HFFc6 (cell line): ENCODE results near the gene UBD. TPM values are rescaled to one million over a fixed set of nuclear protein-coding genes. Genes with fewer than 3 reads are reported as not detected.

Experiments
- DNase-seq: peaks from one replicate; pipeline ENCODE4 v3.0.0-alpha.2; 2018
- H3K27ac Mint-ChIP-seq: 2 replicates; pipeline ENCODE4 v1.8.0; 2020; ENCODE audit warnings: mild to moderate bottlenecking, mixed read lengths
- H3K27me3 Mint-ChIP-seq: 2 replicates; pipeline ENCODE4 v1.8.0; 2021; ENCODE audit warnings: mild to moderate bottlenecking, moderate library complexity, mixed read lengths; ENCODE audit not compliant: insufficient read depth
- H3K36me3 Mint-ChIP-seq: 2 replicates; pipeline ENCODE4 v1.8.0; 2021; ENCODE audit warnings: low read depth, mixed read lengths
- H3K4me1 Mint-ChIP-seq: 2 replicates; pipeline ENCODE4 v1.8.0; 2020; ENCODE audit warnings: low read depth, mixed read lengths
- H3K4me3 Mint-ChIP-seq: 2 replicates; pipeline ENCODE4 v1.8.0; 2020; ENCODE audit warnings: mild to moderate bottlenecking, moderate library complexity, mixed read lengths
- H3K9me3 Mint-ChIP-seq: 2 replicates; pipeline ENCODE4 v1.8.0; 2020; ENCODE audit warnings: mild to moderate bottlenecking, mixed read lengths
- CTCF ChIP-seq: fragments of 200-600 bp; sonication (generic); IDR thresholded peaks from 2 replicates; pipeline ENCODE4 v1.5.0; 2021; ENCODE audit warnings: antibody characterized with exemption, mild to moderate bottlenecking
- total RNA-seq, 6 experiments: library from RNA; stranded (reverse); fragmentation: NEBNext Ultra II Directional; extraction: Animal tissue kit (Norgen Biotek cat#: 25700); gene quantifications; 2 replicates in 1 of 6; 3 replicates in 5 of 6; pipeline ENCODE4 v1.2.3, GENCODE V29; 2021

UBD gene
- total RNA-seq, 6 experiments from 2014 or later, result not detected

DNA sequence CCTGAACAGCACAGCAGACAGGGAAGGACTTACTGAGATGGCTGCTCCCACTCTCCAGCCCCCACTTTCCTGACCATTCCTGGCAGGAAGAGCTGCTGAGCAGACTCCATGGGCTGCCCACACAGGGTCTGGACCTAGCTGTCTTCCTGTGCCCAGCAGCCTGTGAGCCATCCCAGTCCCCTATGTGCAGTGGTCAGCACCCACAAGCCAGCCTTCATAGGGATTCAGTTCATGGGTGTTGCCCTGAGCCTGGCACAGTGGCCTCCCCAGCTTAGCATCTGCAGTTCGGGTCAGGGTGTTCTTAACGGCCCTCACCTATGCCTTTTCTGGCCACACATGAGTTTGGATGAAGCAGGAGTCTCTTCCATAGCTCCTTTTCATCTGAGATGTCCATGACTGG lies 32.0 kb downstream of the UBD start:
- DNase-seq, result no peak
- TF ChIP-seq CTCF, result no peak
- 0 out of 2 replicates have a peak, but pooled peaks cover 3% of the 10 kb centered on the region for H3K36me3 Mint-ChIP-seq
- no peaks in the 10 kb centered on the region for H3K4me1 Mint-ChIP-seq
- no peak overlapping the region for H3K4me3 Mint-ChIP-seq
- no peaks in the 10 kb centered on the region for H3K27me3 Mint-ChIP-seq
- H3K9me3 Mint-ChIP-seq, result peaks cover 22% of the 10 kb centered on the region
- H3K27ac Mint-ChIP-seq, result no peak overlapping the region

DNA sequence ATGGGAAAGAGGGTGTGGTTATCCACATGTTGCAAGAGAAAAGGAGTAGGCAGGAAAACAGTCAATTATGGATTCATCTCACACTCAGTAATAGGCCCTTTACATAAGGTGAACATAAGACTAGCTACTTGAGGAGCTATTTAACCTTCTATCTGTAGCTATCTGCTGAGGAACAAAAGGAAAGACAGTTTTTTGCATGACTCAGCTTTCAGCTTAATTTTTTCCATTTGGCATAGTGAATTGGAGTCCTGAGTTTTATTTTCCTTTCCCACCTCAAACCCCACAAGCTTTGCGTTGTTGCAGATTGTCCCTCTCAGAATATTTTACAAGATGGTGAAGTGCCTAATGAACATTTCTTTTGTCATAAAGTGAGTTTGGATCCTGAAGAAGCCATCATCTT lies 32.4 kb downstream of the UBD start:
- Mint-ChIP-seq H3K27ac (no peak overlapping the region), H3K9me3 (peaks cover 22% of the 10 kb centered on the region), H3K4me1 (no peaks in the 10 kb centered on the region), H3K36me3 (0 out of 2 replicates have a peak, but pooled peaks cover 3% of the 10 kb centered on the region), H3K27me3 (no peaks in the 10 kb centered on the region), H3K4me3 (no peak overlapping the region)
- no peak for DNase-seq
- no peak for TF ChIP-seq CTCF

DNA sequence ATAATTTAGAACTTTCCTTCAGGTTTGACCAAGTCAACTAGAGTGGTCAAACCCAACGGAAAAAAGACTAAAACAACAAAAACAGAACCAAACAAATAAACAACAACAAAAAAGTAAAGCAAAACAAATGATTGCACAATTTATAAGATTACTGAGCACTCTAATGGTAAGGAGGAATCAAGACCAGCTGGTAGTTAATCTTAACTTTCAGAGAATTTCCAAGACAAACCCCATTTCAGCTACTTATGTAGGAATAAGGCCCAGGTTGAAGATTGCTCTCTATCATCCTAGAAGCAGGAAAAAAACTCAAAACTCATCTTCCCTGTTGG lies 34.3 kb downstream of the UBD start:
- Mint-ChIP-seq H3K4me3 (no peak overlapping the region), H3K27ac (no peak overlapping the region), H3K27me3 (no peaks in the 10 kb centered on the region), H3K9me3 (peaks cover 16% of the 10 kb centered on the region), H3K4me1 (no peaks in the 10 kb centered on the region), H3K36me3 (no peaks in the 10 kb centered on the region)
- DNase-seq, result no peak
- no peak for TF ChIP-seq CTCF

DNA sequence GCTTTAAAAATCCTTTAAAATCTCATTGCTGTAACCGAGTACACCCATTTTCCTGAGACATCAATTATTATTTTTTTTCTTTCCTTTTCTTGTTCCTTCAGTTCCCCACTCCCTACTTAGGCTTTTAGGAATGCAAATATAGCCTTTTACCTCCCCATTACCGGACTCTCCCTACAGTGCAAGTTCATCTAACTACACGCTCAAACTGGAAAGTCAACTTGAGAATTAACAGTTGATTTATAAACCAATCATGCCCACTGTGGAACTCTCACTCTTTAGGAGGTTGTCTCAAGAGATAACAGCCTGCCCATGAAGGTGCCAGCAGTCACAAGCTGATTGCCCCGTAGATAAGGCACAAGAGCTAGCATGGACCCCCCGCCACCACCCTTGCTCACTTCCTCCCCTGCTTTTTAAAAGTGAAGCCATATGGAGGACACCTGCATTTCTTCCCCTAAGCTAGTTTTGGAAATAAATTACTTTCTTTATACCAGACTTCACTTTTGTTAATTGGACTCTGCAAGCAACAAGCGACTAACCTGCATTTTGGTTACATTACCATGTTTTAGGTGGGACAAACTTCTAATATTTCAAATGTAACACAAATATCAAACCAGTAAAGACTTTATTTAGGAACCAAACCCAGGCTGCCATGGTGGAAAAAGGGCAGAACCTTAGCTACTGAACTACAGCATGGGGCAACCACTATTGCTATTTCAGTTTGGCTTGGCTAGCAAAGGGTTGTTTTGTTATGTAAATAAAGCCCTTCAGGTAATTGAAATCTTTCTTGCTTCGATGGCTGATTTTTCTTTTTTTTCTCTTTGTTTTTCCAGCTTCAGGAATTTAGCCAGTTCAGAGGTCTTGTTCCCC lies 34.9 kb downstream of the UBD start:
- DNase-seq, result no peak
- no peak overlapping the region for H3K4me3 Mint-ChIP-seq
- H3K4me1 Mint-ChIP-seq, result no peaks in the 10 kb centered on the region
- H3K27ac Mint-ChIP-seq, result no peak overlapping the region
- H3K9me3 Mint-ChIP-seq, result peaks cover 19% of the 10 kb centered on the region
- H3K27me3 Mint-ChIP-seq, result no peaks in the 10 kb centered on the region
- no peaks in the 10 kb centered on the region for H3K36me3 Mint-ChIP-seq
- no peak for TF ChIP-seq CTCF

DNA sequence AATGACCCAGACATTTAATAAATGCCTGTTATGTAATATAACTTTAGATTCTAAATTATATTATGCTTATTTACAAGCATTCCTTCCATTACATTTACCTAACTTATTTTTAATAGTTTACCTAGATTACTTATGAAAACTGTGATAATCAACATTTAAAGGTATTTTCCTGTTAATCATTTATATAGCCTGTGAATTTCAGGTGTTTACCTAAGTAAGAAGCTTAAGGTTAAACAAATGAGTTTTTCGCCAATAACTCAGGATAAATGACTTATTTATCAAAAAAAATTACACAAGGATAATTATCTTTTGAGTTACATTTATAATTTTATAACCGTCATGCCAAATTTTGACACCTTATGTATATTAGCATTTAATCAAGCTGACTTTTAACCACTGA lies 35.5 kb downstream of the UBD start:
- H3K4me3 Mint-ChIP-seq, result no peak overlapping the region
- no peak for DNase-seq
- TF ChIP-seq CTCF, result no peak
- H3K27me3 Mint-ChIP-seq, result no peaks in the 10 kb centered on the region
- no peaks in the 10 kb centered on the region for H3K36me3 Mint-ChIP-seq
- H3K27ac Mint-ChIP-seq, result no peak overlapping the region
- H3K9me3 Mint-ChIP-seq, result peaks cover 16% of the 10 kb centered on the region
- no peaks in the 10 kb centered on the region for H3K4me1 Mint-ChIP-seq
